Stromal cell of bone marrow (primary cell): Measurements from ENCODE around the gene HPF1.
A peak's percentile ranks its signal among the peaks of the same experiment; 100 is the strongest.
"Not testable (repeated sequence)": the region's sequence is repeated elsewhere in the genome, so short reads cannot be mapped to it uniquely, and the experiment has no call there.

Experiments used
- DNase-seq: peaks from one replicate; pipeline ENCODE4 v3.0.0-alpha.2; 2012; ENCODE audit warnings: low read depth

Gene HPF1

GRCh38 chr4:169757575-169758184 is at the start of gene HPF1:
Gene HPF1 (minus strand): TSS chr4:169757944. CDS start chr4:169757877, 67 bp downstream.
- peak; percentile 79 for DNase-seq

GRCh38 chr4:169806770-169807169 is 49.0 kb upstream of the HPF1 start:
- not testable (repeated sequence) for DNase-seq

GRCh38 chr4:169803413-169803812 is 45.7 kb upstream of the HPF1 start:
- no peak for DNase-seq

- no peak for DNase-seq
Measured at GRCh38 chr4:169802873-169803272, 45.1 kb upstream of the HPF1 start.

GRCh38 chr4:169800541-169800940 is 42.8 kb upstream of the HPF1 start:
- no peak for DNase-seq

- DNase-seq, result no peak
Measured at GRCh38 chr4:169799260-169799659, 41.5 kb upstream of the HPF1 start.

- DNase-seq, result no peak
Measured at GRCh38 chr4:169795585-169795984, 37.8 kb upstream of the HPF1 start.

- peak; percentile 45 for DNase-seq
Measured at GRCh38 chr4:169791527-169792156, 33.9 kb upstream of the HPF1 start.

- DNase-seq, result no peak
Measured at GRCh38 chr4:169791062-169791461, 33.3 kb upstream of the HPF1 start.

GRCh38 chr4:169774466-169775445 is 17.0 kb upstream of the HPF1 start:
- no peak for DNase-seq

- no peak for DNase-seq
Measured at GRCh38 chr4:169773889-169774288, 16.1 kb upstream of the HPF1 start.

GRCh38 chr4:169771556-169772080 is 13.9 kb upstream of the HPF1 start:
- DNase-seq, result not testable (repeated sequence)

- no peak for DNase-seq
Measured at GRCh38 chr4:169770416-169770815, 12.7 kb upstream of the HPF1 start.

- DNase-seq, result no peak
Measured at GRCh38 chr4:169768385-169768784, 10.6 kb upstream of the HPF1 start.

- DNase-seq, result no peak
Measured at GRCh38 chr4:169766741-169767140, 9.0 kb upstream of the HPF1 start.

GRCh38 chr4:169765835-169766234 is 8.1 kb upstream of the HPF1 start:
- peak; percentile 74 for DNase-seq

GRCh38 chr4:169761846-169762245 is 4.1 kb upstream of the HPF1 start:
- no peak for DNase-seq

GRCh38 chr4:169758401-169758962 is 738 bp upstream of the HPF1 start:
- DNase-seq, result no peak

- DNase-seq, result no peak
Measured at GRCh38 chr4:169756971-169757574, 671 bp downstream of the HPF1 start.

- peak; percentile 68 for DNase-seq
Measured at GRCh38 chr4:169745291-169745690, 12.5 kb downstream of the HPF1 start.

GRCh38 chr4:169744601-169745000 is 13.1 kb downstream of the HPF1 start:
- no peak for DNase-seq

GRCh38 chr4:169741569-169741968 is 16.2 kb downstream of the HPF1 start:
- DNase-seq, result no peak
